ENCODE data around the gene ZNF219. TPM values are rescaled to one million over a fixed set of nuclear protein-coding genes. Genes with fewer than 3 reads are reported as not detected.

The ZNF219 gene
- polyA plus RNA-seq, 4 donors = 23.3 to 37.0 (median 26.5) TPM

GRCh38 chr14:21070083-21070609 lies 28.3 kb downstream of the ZNF219 start, which contains the start of gene ARHGEF40:
Gene ARHGEF40 (plus strand): TSS chr14:21070304. CDS start chr14:21070397, 93 bp downstream.
- peak in 2 of 4 donors; percentile 49 to 57 for DNase-seq (ENCODE audit: low read depth in 4 of 4, low spot score in 3 of 4)

DNA sequence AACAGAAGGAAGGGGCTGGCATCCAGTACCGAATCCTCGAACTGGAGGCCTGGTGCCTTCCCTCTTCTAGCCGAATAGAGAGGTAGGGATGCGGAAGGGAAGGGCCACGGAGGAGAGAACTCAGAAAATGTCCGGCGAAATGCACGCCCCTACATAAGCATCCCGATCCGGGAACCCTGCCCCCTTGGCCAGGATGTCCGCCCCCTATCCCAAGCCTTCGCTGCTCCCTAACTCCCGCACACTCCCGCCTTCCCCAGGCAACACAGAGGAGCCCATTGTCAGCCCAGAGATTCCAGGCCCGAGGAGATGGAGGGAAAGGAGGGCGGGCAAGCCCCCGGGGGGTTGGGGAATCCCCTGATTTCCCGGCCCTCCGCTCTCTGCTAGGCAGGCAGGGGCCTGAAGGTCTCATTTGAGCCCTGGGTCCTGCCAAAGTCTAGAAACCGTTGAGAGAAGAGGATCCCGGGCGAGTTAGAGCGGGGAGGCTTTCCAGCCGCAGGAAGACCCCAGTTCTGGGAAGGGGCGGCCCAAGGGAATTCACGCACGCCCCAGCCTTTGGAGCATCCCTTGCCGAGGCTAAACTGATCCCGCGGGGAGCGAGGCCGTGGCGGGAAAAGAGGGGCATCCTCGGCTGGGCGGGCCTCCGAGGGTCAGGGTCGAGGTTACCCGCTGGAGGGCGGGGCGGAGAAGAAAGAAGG lies 28.9 kb downstream of the ZNF219 start:
- DNase-seq (ENCODE audit: low read depth in 4 of 4, low spot score in 3 of 4) = peak in 2 of 4 donors; percentile 25 to 55

DNA sequence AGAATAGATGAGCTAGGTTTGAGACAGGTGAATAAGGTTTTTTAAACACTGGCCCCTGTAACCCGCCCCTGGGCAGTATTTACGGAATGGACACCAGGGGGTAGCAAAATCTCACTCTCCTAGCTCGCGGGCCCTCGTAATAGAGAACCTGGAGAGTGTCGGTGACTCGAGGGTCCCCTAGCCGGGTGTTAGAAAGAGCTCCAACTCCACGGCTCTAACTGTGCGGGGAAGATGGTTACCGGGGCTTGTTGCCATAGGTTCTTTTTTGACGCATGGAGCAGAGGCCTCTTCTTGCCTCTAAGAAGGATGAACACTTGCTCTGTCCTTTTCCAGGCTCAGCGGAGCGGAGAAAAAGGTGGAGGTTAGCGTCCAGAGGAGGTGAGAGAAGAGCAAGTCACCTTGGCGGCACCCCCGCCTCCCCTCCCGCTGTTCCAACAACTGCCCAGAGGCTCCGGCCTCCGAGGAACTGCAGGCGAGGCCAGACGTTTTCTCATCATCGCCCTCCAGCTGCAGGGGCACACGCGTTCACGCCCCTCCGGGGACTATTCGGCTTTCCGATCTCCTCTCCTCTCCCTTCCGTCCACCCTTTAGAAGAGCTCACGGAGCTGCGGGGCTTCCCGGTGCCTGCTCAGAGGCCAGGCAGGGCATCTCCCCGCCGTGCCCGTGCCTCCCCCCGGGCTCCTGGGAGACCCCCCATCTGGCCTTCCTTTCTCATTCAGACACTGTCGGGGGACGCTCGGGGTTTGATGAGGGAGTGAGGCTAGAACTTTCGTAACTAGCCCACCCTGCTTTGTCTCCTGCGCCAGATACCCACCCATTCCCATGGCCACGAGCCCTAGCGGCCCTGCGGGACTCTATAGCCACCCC lies 29.7 kb downstream of the ZNF219 start:
- DNase-seq (ENCODE audit: low read depth in 4 of 4, low spot score in 3 of 4) = peak in 1 of 4 donors; percentile 41

GRCh38 chr14:21066882-21067502 lies 31.5 kb downstream of the ZNF219 start:
- DNase-seq (ENCODE audit: low read depth in 4 of 4, low spot score in 3 of 4) = no peak

DNA sequence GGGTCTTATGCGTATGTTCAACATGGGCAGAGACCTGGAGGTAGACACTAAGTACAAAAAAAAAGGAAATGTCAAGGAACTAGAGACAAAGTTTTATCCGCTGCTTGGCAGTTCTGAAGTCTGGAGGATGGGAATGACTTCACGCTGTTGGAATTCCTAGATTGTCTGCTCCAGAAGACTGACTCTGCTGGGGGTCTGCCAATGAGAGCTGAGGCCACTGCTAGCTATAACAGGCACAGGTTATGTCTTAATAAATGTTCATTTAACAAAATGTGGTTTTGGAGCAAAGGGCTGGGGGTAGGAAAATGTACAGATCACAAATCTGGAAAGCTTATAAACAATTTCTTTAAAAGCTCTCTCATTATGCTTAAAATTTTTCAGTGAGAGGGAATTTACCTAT lies 35.0 kb downstream of the ZNF219 start:
- DNase-seq (ENCODE audit: low read depth in 4 of 4, low spot score in 3 of 4) = no peak

GRCh38 chr14:21061347-21061668 lies 37.1 kb downstream of the ZNF219 start:
- DNase-seq (ENCODE audit: low read depth in 4 of 4, low spot score in 3 of 4) = no peak

- no peak for DNase-seq (ENCODE audit: low read depth in 4 of 4, low spot score in 3 of 4)
Observed at GRCh38 chr14:21060614-21061346, 37.7 kb downstream of the ZNF219 start.

DNA sequence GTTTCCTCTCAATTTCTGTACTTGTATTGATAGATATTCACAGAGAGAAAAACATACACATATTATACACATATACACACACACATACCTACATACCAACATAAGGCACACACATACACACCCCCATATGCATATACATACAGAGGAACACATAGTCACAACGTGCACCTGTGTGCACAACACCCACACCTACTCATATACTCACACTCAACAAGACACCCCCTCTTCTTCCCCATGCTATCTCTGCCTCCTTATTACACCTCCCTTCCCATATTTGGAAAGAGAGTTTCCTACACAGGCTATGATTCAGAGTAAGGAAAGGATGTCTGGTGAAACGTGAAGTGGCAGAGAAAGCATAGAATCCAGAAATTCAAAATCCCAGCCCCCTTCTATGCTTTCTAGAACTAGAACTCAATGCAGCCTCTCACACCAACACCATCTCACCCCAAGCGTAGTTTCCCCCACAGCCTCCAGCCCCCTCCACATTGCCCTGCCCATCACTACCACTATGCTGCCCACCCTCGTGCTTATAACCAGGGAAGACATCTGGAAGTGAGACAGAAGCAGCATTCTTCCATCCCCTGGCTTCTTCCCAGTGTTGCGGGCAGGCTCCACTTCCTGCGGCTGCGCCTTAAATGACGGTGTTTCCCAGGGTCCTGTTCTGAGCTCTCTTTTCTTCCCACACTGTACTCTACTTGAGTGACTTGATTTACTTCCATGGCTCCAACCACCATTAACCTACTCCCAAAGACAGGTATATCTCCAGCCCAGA lies 38.4 kb downstream of the ZNF219 start:
- no peak for DNase-seq (ENCODE audit: low read depth in 4 of 4, low spot score in 3 of 4)

DNA sequence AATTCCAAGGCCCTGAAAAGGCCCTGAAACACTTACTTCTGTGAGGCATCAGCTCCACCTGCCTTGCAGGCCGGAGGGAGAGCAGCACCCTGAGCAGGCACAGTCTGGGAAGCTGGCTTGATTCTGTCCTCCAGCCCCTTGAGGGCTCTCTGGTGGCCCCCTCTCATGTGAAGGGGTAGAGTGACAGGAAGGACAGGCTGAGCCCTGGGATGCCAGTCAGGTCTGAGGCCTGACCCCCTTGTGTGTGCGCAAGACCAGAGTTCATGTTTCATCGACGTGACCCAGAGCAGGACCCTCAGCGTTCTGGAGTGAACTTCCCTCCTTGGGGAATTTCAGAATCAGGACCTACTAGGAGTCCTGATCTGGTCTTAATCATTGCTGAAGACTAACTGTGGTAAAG lies 39.6 kb downstream of the ZNF219 start:
- no peak for DNase-seq (ENCODE audit: low read depth in 4 of 4, low spot score in 3 of 4)

- no peak for DNase-seq (ENCODE audit: low read depth in 4 of 4, low spot score in 3 of 4)
Observed at GRCh38 chr14:21057803-21058675, 40.4 kb downstream of the ZNF219 start, which contains the start of gene RNASE8. Gene RNASE8 (plus strand): TSS chr14:21057822. CDS start chr14:21057893, 71 bp downstream.

GRCh38 chr14:21056520-21057163 lies 41.8 kb downstream of the ZNF219 start:
- DNase-seq (ENCODE audit: low read depth in 4 of 4, low spot score in 3 of 4) = no peak

- DNase-seq (ENCODE audit: low read depth in 4 of 4, low spot score in 3 of 4) = no peak
Observed at GRCh38 chr14:21055432-21056117, 42.9 kb downstream of the ZNF219 start.

DNA sequence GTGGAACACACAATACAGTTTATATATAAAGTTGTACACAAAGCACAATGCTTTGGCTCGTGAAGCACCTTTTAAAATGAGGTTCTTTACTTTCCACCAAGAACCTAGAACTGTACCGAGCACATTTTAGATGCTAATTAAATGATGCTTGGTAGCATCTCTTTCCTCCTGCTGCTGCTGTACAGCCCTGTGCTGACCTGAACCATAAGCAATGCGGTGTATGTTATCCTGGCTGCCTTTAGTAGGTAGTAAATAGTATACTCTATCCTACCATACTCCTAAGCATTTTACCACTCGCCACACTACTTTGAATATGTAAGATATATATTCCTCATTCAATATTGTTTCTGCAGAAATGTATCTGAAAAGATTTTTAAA lies 43.7 kb downstream of the ZNF219 start:
- DNase-seq (ENCODE audit: low read depth in 4 of 4, low spot score in 3 of 4) = no peak

GRCh38 chr14:21054123-21054767 lies 44.2 kb downstream of the ZNF219 start:
- no peak for DNase-seq (ENCODE audit: low read depth in 4 of 4, low spot score in 3 of 4)

DNA sequence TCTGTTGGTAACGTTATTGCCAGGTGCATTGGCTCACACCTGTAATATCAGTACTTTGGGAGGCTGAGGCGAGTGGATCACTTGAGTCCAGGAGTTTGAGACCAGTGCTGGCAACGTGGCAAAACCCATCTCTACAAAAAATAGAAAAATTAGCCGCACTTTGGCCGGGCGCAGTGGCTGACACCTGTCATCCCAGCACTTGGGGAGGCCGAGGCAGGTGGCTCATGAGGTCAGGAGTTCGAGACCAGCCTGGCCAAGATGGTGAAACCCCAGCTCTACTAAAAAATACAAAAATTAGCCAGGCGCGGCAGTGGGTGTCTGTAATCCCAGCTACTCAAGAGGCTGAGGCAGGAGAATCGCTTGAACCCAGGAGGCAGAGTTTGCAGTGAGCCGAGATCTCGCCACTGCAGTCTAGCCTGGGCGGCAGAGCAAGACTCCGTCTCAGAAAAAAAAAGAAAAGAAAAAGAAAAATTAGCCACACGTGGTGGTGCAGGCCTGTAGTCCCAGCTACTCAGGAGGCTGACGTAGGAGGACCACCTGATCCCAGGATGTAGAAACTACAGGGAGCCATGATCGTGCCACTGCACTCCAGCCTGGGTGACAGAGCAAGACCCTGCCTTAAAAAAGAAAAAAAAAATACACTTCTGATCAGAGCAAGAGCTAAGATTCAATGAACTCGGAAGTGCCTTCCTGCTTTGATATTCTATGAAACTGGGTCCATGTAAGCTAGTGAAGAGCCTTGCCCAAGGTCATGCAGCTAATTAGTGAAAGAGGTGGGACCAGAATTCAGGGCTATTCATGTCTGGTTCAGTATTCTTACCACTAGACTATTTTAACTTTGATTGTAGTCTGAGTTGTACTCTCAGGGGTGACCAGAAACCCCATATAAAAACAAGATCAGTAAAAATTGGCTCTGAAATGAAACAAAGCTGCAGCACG lies 45.0 kb downstream of the ZNF219 start:
- no peak for DNase-seq (ENCODE audit: low read depth in 4 of 4, low spot score in 3 of 4)

DNA sequence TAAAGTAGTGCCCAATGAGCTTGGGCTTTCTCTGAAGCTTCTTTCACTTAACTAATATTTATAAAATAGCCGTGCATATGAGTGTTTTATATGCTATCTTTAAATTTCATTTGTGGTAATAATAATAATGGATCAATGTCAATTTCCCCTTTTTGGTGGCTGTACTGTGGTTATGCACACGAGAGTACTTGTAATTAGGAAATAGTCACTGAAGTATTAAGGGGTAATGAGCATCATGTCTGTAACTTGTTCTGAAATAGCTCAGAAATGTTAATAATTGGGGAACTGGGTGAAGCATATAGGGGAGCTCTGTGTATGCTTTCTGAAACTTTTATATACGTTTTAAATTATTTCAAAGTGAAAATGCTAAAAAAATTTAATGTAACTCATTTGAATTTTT lies 47.9 kb downstream of the ZNF219 start:
- no peak for DNase-seq (ENCODE audit: low read depth in 4 of 4, low spot score in 3 of 4)

Data from right renal pelvis (tissue), 4 donors.